Measurements from ENCODE around the gene CRADD. TPM values are rescaled to one million over a fixed set of nuclear protein-coding genes. Genes with fewer than 3 reads are reported as not detected.
A peak's percentile ranks its signal among the peaks of the same experiment; 100 is the strongest.

The CRADD gene
- total and polyA plus RNA-seq, 2 of the 4 experiments (the other 2 are of a cell fraction), result 11.1 to 14.0 TPM

- ATAC-seq (ENCODE audit: low read depth), result peak; percentile 74
- POLR2A ChIA-PET (ENCODE audit: unreplicated experiment), result interaction anchor here (0.7 kb wide), 1 partner anchor 222 kb away, joined by 8 read pairs; no protein-coding TSS in a partner anchor
- 20% methylated on average over 1 of the region's 14 CpGs; no CpG with 5 or more reads in 1 of the 2 experiments for WGBS, 2 experiments (ENCODE audit: extremely low coverage in 2 of 2, insufficient read length in 1 of 2)
- Histone ChIP-seq H3K27ac (ENCODE audit: insufficient read depth, low read length) (peak overlapping the region; percentile 63), H3K9me3 (ENCODE audit: control insufficient read depth, insufficient read depth, low read length) (no peaks in the 10 kb centered on the region), H3K4me3 (ENCODE audit: insufficient read depth, low read depth, low read length) (no peak overlapping the region), H3K23ac (ENCODE audit: low read depth, low read length) (peak overlapping the region; percentile 90), H2BK120ac (ENCODE audit: low read depth, low read length) (peak overlapping the region; percentile 81), H4K5ac (ENCODE audit: low read depth, low read length) (peak overlapping the region; percentile 55), H4K20me1 (ENCODE audit: insufficient read depth, low read length) (no peaks in the 10 kb centered on the region), H3K4me1 (ENCODE audit: control insufficient read depth, insufficient read depth, low read length) (peaks cover 24% of the 10 kb centered on the region), H2AK9ac (replicated peaks; ENCODE audit: low read depth, low read length, poor library complexity) (peak overlapping the region; percentile 35), H2BK15ac (ENCODE audit: low read depth, low read length) (peak overlapping the region; percentile 71; the same call in 2 of the 3 replicates), H3K56ac (ENCODE audit: extremely low read depth, insufficient read depth, low read length) (peak overlapping the region; percentile 42; the same call in 1 of the 2 replicates), H3K4me2 (ENCODE audit: low read depth, low read length) (peak overlapping the region; percentile 29), H4K91ac (ENCODE audit: insufficient read depth, low read depth, low read length) (peak overlapping the region; percentile 84), H4K8ac (ENCODE audit: low read depth in 2 of 2, low read length in 2 of 2) (peak overlapping the region; percentile 9 to 94), H3K27me3 (ENCODE audit: control insufficient read depth, insufficient read depth, low read length) (no peaks in the 10 kb centered on the region), H3K9me1 (ENCODE audit: insufficient read depth, low read length) (peaks cover 13% of the 10 kb centered on the region), H3K18ac (ENCODE audit: low read depth, low read length) (peak overlapping the region; percentile 27), H3K4ac (ENCODE audit: low read depth, low read length) (peak overlapping the region; percentile 87), H3K9ac (ENCODE audit: low read depth, low read length) (peak overlapping the region; percentile 8), H3K79me1 (ENCODE audit: low read depth in 1 of 2, low read length in 2 of 2) (peaks cover 0 to 20% of the 10 kb centered on the region in 2 experiments; a peak in 2 of 4 replicates), H3K14ac (replicated peaks; ENCODE audit: low read depth, low read length) (peak overlapping the region; percentile 90), H2AFZ (replicated peaks; ENCODE audit: low read length, poor library complexity) (peak overlapping the region; percentile 84), H2AK5ac (ENCODE audit: low read depth, low read length) (peak overlapping the region; percentile 55), H2BK5ac (ENCODE audit: low read depth, low read length, poor library complexity, severe bottlenecking) (peak overlapping the region; percentile 79), H2BK20ac (ENCODE audit: low read depth, low read length) (peak overlapping the region; percentile 87; the same call in 1 of the 2 replicates), H3K36me3 (ENCODE audit: control insufficient read depth, insufficient read depth, low read length) (no peaks in the 10 kb centered on the region)
- dilution Hi-C loops (cut with HindIII; ENCODE audit: low sequenced_read_pairs, unreplicated experiment) (no loop called here), intact Hi-C loops (cut with micrococcal nuclease) (loop anchor here (5.0 kb wide), 1 partner anchor 37 kb away; no protein-coding TSS in a partner anchor), in situ Hi-C loops (cut with MboI; ENCODE audit: low sequenced_read_pairs) (no loop called here)
- CTCF ChIA-PET, result interaction anchor here (0.6 to 2.3 kb wide), 2 partner anchors 9 to 12 kb away, joined by 5 to 9 read pairs; no protein-coding TSS in a partner anchor
- no TSS peak for BruUV-seq (replicated peaks)
- DNase-seq, result peak; percentile 94
- TF ChIP-seq RCOR1 (IDR thresholded peaks at IDR 0.05; ENCODE audit: insufficient replicate concordance, low read length) (no peak), USF2 (IDR thresholded peaks at IDR 0.05; ENCODE audit: low read depth, low read length) (peak; percentile 64; the same call in 1 of the 2 replicates), CEBPB (IDR thresholded peaks at IDR 0.05; ENCODE audit: low read depth, low read length) (peak; percentile 93), FOS (IDR thresholded peaks at IDR 0.05; ENCODE audit: low read depth, low read length) (no peak)
Measured at GRCh38 chr12:93813972-93814821, 137.0 kb downstream of the CRADD start.

All from IMR-90 (cell line).